CD4-positive, alpha-beta T cell treated with Interleukin-1 beta for 1 hour (primary cell): Measurements from ENCODE around the gene CITED2.
A peak's percentile ranks its signal among the peaks of the same experiment; 100 is the strongest.
"Not testable (repeated sequence)": the region's sequence is repeated elsewhere in the genome, so short reads cannot be mapped to it uniquely, and the experiment has no call there.

Source experiments
- DNase-seq, 2 donors: peaks; one replicate each; pipeline ENCODE4 v3.0.0-alpha.2; 2020 to 2022

The CITED2 gene

GRCh38 chr6:139363797-139364196 is 10.7 kb downstream of the CITED2 start:
- DNase-seq = not testable (repeated sequence)

GRCh38 chr6:139363123-139363522 is 11.3 kb downstream of the CITED2 start:
- DNase-seq = not testable (repeated sequence)

- DNase-seq = no peak
Measured at GRCh38 chr6:139361211-139361610, 13.2 kb downstream of the CITED2 start.

- DNase-seq = no peak
Measured at GRCh38 chr6:139356924-139357323, 17.5 kb downstream of the CITED2 start.

GRCh38 chr6:139355777-139356445 is 18.5 kb downstream of the CITED2 start:
- DNase-seq = no peak

- DNase-seq = no peak
Measured at GRCh38 chr6:139355172-139355571, 19.3 kb downstream of the CITED2 start.

- DNase-seq = no peak
Measured at GRCh38 chr6:139354189-139354588, 20.3 kb downstream of the CITED2 start.

GRCh38 chr6:139349464-139350020 is 24.9 kb downstream of the CITED2 start:
- DNase-seq = no peak

GRCh38 chr6:139346392-139346791 is 28.1 kb downstream of the CITED2 start:
- DNase-seq = no peak

- DNase-seq = no peak
Measured at GRCh38 chr6:139344186-139344963, 30.1 kb downstream of the CITED2 start.

GRCh38 chr6:139343052-139343750 is 31.2 kb downstream of the CITED2 start:
- DNase-seq = no peak

GRCh38 chr6:139341060-139341459 is 33.4 kb downstream of the CITED2 start:
- no peak for DNase-seq

GRCh38 chr6:139338795-139339194 is 35.7 kb downstream of the CITED2 start:
- DNase-seq = peak in 1 of 2 donors; percentile 4

- peak in 1 of 2 donors; percentile 28 for DNase-seq
Measured at GRCh38 chr6:139337830-139338229, 36.6 kb downstream of the CITED2 start.

GRCh38 chr6:139337001-139337400 is 37.4 kb downstream of the CITED2 start:
- no peak for DNase-seq

GRCh38 chr6:139336488-139336887 is 38.0 kb downstream of the CITED2 start:
- DNase-seq = peak in 1 of 2 donors; percentile 16

- DNase-seq = no peak
Measured at GRCh38 chr6:139335447-139336210, 38.8 kb downstream of the CITED2 start.

GRCh38 chr6:139334806-139335446 is 39.5 kb downstream of the CITED2 start:
- no peak for DNase-seq

GRCh38 chr6:139330826-139331500 is 43.5 kb downstream of the CITED2 start:
- no peak for DNase-seq

GRCh38 chr6:139330306-139330705 is 44.1 kb downstream of the CITED2 start:
- DNase-seq = no peak

- DNase-seq = no peak
Measured at GRCh38 chr6:139329224-139329623, 45.2 kb downstream of the CITED2 start.
